Naive thymus-derived CD4-positive, alpha-beta T cell (primary cell): ENCODE results near the gene C10orf90. TPM values are rescaled to one million over a fixed set of nuclear protein-coding genes. Genes with fewer than 3 reads are reported as not detected.

ENCODE experiments used
- ATAC-seq: fragments of 150-1000 bp; cut with Tn5 transposase; 2 replicates; pipeline ENCODE4 v1.10.0; 2021; ENCODE audit warnings: mild to moderate bottlenecking, moderate library complexity
- CTCF ChIA-PET: fragments of 350-600 bp; sonication (Branson Sonifier 250); formaldehyde crosslinking; loops from one replicate; lab custom pipeline; 2021; ENCODE audit warnings: antibody characterized with exemption; lab: Charles Lee
- POLR2A ChIA-PET: fragments of 350-600 bp; sonication (Branson Sonifier 250); formaldehyde crosslinking; loops from one replicate; lab custom pipeline; 2021; ENCODE audit warnings: antibody characterized with exemption, inconsistent platforms; lab: Charles Lee
- DNase-seq, 9 donors: peaks; one replicate each; pipeline versions ENCODE4 v3.0.0 to v3.0.0-alpha.2; 2020 to 2022; ENCODE audit warnings: mixed read lengths in 1 of 9
- H3K27ac ChIP-seq: one replicate; pipeline ENCODE4 v1.7.0; 2013; ENCODE audit warnings: mild to moderate bottlenecking, low read depth, low read length, moderate library complexity
- H3K27me3 ChIP-seq, 2 donors: one replicate each; pipeline ENCODE4 v1.7.0; 2013; ENCODE audit warnings: low read length in 2 of 2, mild to moderate bottlenecking in 2 of 2, moderate library complexity in 2 of 2; ENCODE audit not compliant: control insufficient read depth in 2 of 2, insufficient read depth in 2 of 2
- H3K36me3 ChIP-seq, 3 experiments: 1 replicate in 2 of 3; 2 replicates in 1 of 3; pipeline ENCODE4 v1.7.0; 2013; ENCODE audit warnings: low read length in 3 of 3, mild to moderate bottlenecking in 3 of 3, moderate library complexity in 1 of 3; ENCODE audit not compliant: insufficient read depth in 3 of 3, control insufficient read depth in 2 of 3
- H3K4me1 ChIP-seq, 2 donors: one replicate each; pipeline ENCODE4 v1.7.0; 2013; ENCODE audit warnings: low read length in 2 of 2, mild to moderate bottlenecking in 2 of 2, moderate library complexity in 1 of 2; ENCODE audit not compliant: control insufficient read depth in 2 of 2, insufficient read depth in 2 of 2
- H3K4me3 ChIP-seq: 2 replicates; pipeline ENCODE4 v1.7.0; 2013; ENCODE audit warnings: mild to moderate bottlenecking, low read length
- H3K9me3 ChIP-seq, 3 experiments: 1 replicate in 2 of 3; 2 replicates in 1 of 3; pipeline ENCODE4 v1.7.0; 2013; ENCODE audit warnings: low read length in 3 of 3; ENCODE audit not compliant: control insufficient read depth in 2 of 3
- H3K27ac Mint-ChIP-seq, 9 donors: one replicate each; pipeline ENCODE4 v1.8.0; 2020 to 2022; ENCODE audit warnings: mixed read lengths in 9 of 9, mild to moderate bottlenecking in 8 of 9, moderate library complexity in 5 of 9, inconsistent platforms in 2 of 9
- H3K27me3 Mint-ChIP-seq, 5 donors: one replicate each; pipeline ENCODE4 v1.8.0; 2021 to 2022; ENCODE audit warnings: mixed read lengths in 5 of 5, mild to moderate bottlenecking in 1 of 5
- H3K36me3 Mint-ChIP-seq, 5 donors: one replicate each; pipeline ENCODE4 v1.8.0; 2020 to 2022; ENCODE audit warnings: mixed read lengths in 5 of 5, mild to moderate bottlenecking in 3 of 5, inconsistent platforms in 1 of 5
- H3K4me1 Mint-ChIP-seq, 7 donors: one replicate each; pipeline ENCODE4 v1.8.0; 2020 to 2022; ENCODE audit warnings: mixed read lengths in 7 of 7, mild to moderate bottlenecking in 3 of 7, inconsistent platforms in 1 of 7
- H3K4me3 Mint-ChIP-seq, 10 donors: one replicate each; pipeline ENCODE4 v1.8.0; 2020 to 2022; ENCODE audit warnings: mild to moderate bottlenecking in 10 of 10, mixed read lengths in 10 of 10, moderate library complexity in 6 of 10, inconsistent platforms in 2 of 10
- H3K9me3 Mint-ChIP-seq, 11 donors: one replicate each; pipeline ENCODE4 v1.8.0; 2020 to 2022; ENCODE audit warnings: mixed read lengths in 11 of 11, mild to moderate bottlenecking in 4 of 11, inconsistent platforms in 1 of 11, moderate library complexity in 1 of 11
- intact Hi-C, 2 donors: fragments of 100-400 bp; cut with micrococcal nuclease; formaldehyde crosslinking; loops; one replicate each; pipeline ENCODE4 v1.15.1; 2023
- polyA plus RNA-seq, 2 donors: library from polyadenylated mRNA; unstranded; fragments of 300-500 nt; fragmentation: Illumina TruSeq; gene quantifications; one replicate each; pipeline ENCODE4 v1.2.3, GENCODE V29; 2021
- total RNA-seq, 6 experiments: library from RNA in 5 of 6; stranded (reverse) in 5 of 6; gene quantifications; 1 replicate in 5 of 6; 2 replicates in 1 of 6; pipeline ENCODE4 v1.2.3 and lab custom pipeline; 2021 to 2026

C10orf90 gene
- total and polyA plus RNA-seq, 7 experiments from 2014 or later = not detected

DNA sequence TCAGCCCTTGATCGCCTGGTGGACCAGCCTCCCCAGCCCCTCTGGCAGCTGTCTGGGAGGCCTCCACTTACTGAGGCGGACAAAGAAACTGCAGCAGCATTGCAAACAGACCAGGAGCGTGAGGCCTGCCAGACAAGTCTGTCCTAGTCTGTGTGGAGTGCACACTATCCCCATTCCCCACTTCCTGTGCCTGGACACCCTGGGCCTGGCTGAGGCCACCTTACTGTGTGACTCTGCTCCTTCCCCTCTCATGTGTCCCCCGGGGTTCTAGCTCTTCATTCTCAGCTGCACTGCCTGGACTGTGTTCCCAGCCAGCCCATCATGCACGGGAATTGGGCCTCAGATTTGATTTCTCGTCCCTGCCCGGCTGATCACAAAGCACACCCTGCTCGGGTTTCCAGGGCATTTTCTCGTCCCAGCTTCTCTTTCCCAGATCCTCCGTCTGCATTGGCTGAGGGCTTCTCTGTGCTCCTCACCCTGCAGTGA lies 16.7 kb upstream of the C10orf90 start:
- no peak overlapping the region for H3K4me3 Mint-ChIP-seq
- ChIA-PET POLR2A (no interaction called here), CTCF (no interaction called here)
- Histone ChIP-seq H3K27me3 (no peaks in the 10 kb centered on the region), H3K9me3 (no peaks in the 10 kb centered on the region), H3K4me1 (no peaks in the 10 kb centered on the region), H3K36me3 (no peaks in the 10 kb centered on the region), H3K4me3 (no peak overlapping the region), H3K27ac (no peak overlapping the region)
- no peak overlapping the region for H3K27ac Mint-ChIP-seq
- no peak for ATAC-seq
- intact Hi-C loops = no loop called here
- peaks cover 0 to 10% (median 0%) of the 10 kb centered on the region in 11 donors for H3K9me3 Mint-ChIP-seq
- H3K36me3 Mint-ChIP-seq = no peaks in the 10 kb centered on the region
- no peaks in the 10 kb centered on the region for H3K27me3 Mint-ChIP-seq
- no peak for DNase-seq
- no peaks in the 10 kb centered on the region for H3K4me1 Mint-ChIP-seq

DNA sequence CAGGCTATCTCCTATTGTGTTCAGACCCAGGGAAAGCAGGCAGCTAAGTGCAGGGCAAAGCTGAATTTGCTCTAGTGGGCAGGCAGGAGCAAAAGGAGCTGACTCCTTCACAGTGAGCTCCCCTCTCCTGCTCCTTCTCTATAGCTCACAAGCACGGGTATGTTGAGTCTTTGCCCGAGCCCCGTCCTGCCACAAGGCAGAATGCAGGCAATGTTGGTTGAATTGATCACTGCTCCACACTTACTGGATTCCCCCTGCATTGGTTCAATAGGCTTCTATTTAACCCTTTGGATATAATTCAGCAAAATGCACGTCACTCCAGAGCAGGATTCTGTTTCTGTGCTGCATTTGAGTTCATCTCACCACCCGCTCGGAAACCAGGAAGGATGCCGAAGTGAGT lies 16.2 kb upstream of the C10orf90 start:
- Mint-ChIP-seq H3K36me3 (no peaks in the 10 kb centered on the region), H3K9me3 (peaks cover 0 to 10% (median 0%) of the 10 kb centered on the region in 11 donors), H3K27me3 (no peaks in the 10 kb centered on the region), H3K27ac (no peak overlapping the region), H3K4me1 (no peaks in the 10 kb centered on the region), H3K4me3 (no peak overlapping the region)
- ATAC-seq = no peak
- intact Hi-C loops = no loop called here
- Histone ChIP-seq H3K4me1 (no peaks in the 10 kb centered on the region), H3K9me3 (no peaks in the 10 kb centered on the region), H3K27me3 (no peaks in the 10 kb centered on the region), H3K36me3 (no peaks in the 10 kb centered on the region), H3K4me3 (no peak overlapping the region), H3K27ac (no peak overlapping the region)
- ChIA-PET CTCF (no interaction called here), POLR2A (no interaction called here)
- no peak for DNase-seq

DNA sequence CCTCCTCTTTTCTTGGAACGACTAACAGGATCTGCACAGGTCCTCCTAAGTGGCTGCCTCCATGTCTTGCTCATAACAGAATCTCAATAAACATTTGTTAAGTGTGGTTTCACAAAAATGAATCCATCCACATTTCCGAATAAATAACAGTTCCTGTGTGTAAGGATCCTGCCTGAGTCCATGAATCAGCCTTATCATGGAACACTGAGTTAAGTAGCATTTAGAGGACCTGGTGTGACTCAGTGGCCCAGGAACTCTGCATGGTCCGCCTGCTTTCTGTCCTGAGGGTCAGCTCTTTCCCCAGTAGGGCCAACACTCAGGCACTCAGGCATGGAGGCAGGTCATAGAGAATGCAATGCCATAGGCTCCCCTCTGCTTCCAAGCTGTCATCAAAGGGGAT lies 15.8 kb upstream of the C10orf90 start:
- no peaks in the 10 kb centered on the region for H3K4me1 Mint-ChIP-seq
- Histone ChIP-seq H3K27me3 (no peaks in the 10 kb centered on the region), H3K36me3 (no peaks in the 10 kb centered on the region), H3K4me3 (no peak overlapping the region), H3K4me1 (no peaks in the 10 kb centered on the region), H3K27ac (no peak overlapping the region), H3K9me3 (no peaks in the 10 kb centered on the region)
- CTCF ChIA-PET = no interaction called here
- H3K36me3 Mint-ChIP-seq = no peaks in the 10 kb centered on the region
- DNase-seq (no peak), ATAC-seq (no peak)
- H3K27ac Mint-ChIP-seq = no peak overlapping the region
- no peak overlapping the region for H3K4me3 Mint-ChIP-seq
- POLR2A ChIA-PET = no interaction called here
- intact Hi-C loops = no loop called here
- no peaks in the 10 kb centered on the region for H3K27me3 Mint-ChIP-seq
- H3K9me3 Mint-ChIP-seq = peaks cover 0 to 9% (median 0%) of the 10 kb centered on the region in 11 donors

DNA sequence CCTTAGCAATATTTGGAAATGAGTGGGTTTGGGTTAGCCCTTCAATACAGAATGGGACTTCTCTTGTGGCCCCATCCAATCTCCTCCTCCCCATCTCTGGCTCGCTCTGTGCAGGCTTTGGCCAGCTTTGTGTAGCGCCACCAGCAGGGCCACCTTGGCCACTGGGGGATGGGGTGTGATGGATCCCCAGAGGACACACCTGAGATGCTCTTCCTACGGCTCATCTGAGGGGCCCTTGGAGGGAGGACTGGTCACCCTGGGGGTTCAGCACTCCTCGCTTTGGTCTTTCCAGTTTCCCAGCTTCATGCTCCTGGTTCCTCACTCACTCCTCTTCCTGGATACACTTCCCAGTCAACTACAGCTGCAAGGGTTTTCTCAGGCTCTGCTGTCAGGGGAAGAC lies 15.3 kb upstream of the C10orf90 start:
- ATAC-seq (no peak), DNase-seq (no peak)
- Histone ChIP-seq H3K9me3 (no peaks in the 10 kb centered on the region), H3K36me3 (no peaks in the 10 kb centered on the region), H3K27me3 (no peaks in the 10 kb centered on the region), H3K4me3 (no peak overlapping the region), H3K4me1 (no peaks in the 10 kb centered on the region), H3K27ac (no peak overlapping the region)
- ChIA-PET CTCF (no interaction called here), POLR2A (no interaction called here)
- intact Hi-C loops = no loop called here
- H3K4me3 Mint-ChIP-seq = no peak overlapping the region
- H3K27me3 Mint-ChIP-seq = no peaks in the 10 kb centered on the region
- peaks cover 0 to 9% (median 0%) of the 10 kb centered on the region in 11 donors for H3K9me3 Mint-ChIP-seq
- H3K27ac Mint-ChIP-seq = no peak overlapping the region
- no peaks in the 10 kb centered on the region for H3K4me1 Mint-ChIP-seq
- H3K36me3 Mint-ChIP-seq = no peaks in the 10 kb centered on the region

DNA sequence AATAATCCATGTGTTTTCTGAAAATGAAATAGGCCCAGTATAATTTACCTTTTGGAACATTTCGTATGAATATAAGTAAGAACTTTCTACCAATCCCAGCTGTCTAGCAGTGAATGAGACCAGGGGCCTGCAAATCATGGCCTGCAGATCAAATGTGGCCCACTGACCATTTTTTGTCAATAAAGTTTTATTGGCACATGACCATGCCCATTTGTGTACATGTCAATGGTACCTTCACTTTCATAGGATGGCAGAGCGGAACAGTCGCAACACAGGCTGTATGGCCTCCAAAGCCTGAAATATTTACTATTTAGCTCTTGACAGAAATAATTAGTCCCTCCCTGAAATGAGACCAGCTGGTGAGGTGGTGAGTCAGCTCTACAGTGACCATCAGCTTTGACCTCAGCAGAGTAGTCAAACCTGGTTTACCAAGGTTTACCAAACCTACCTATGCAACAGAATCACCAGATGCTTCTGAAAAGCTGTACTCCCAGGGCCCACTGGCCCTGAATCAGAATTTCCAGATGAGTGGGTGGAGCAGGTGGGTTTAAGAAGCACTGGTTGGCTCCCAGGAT lies 13.8 kb upstream of the C10orf90 start:
- no peaks in the 10 kb centered on the region for H3K36me3 ChIP-seq
- H3K9me3 ChIP-seq = no peaks in the 10 kb centered on the region
- ATAC-seq = no peak
- Mint-ChIP-seq H3K4me3 (no peak overlapping the region), H3K36me3 (no peaks in the 10 kb centered on the region), H3K4me1 (no peaks in the 10 kb centered on the region), H3K27ac (no peak overlapping the region), H3K27me3 (no peaks in the 10 kb centered on the region), H3K9me3 (peaks cover 0 to 9% (median 0%) of the 10 kb centered on the region in 11 donors)
- ChIA-PET CTCF (no interaction called here), POLR2A (no interaction called here)
- no peak for DNase-seq
- no peaks in the 10 kb centered on the region for H3K27me3 ChIP-seq
- no peak overlapping the region for H3K27ac ChIP-seq
- H3K4me3 ChIP-seq = no peak overlapping the region
- no peaks in the 10 kb centered on the region for H3K4me1 ChIP-seq
- intact Hi-C loops = no loop called here

DNA sequence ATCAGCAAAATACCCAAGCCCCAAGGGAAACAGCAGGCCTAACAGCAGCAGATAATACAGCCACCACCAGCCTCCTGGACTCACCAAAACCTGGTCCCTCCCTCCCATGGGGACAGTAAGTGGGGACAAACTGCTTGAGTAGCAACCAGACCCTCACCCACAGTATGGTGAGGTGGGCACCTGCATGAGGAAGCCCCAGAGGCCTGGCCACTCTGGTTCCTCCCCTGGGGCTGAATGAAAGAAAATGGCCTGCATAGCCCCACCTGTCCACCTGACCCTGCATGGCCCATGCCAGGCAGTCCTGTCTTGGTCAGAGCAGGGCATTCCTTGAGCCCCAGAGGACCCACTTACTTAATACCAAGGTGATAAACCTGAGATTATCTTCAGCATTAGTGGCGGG lies 13.0 kb upstream of the C10orf90 start:
- Mint-ChIP-seq H3K4me3 (no peak overlapping the region), H3K4me1 (no peaks in the 10 kb centered on the region), H3K27me3 (no peaks in the 10 kb centered on the region), H3K27ac (no peak overlapping the region), H3K36me3 (no peaks in the 10 kb centered on the region), H3K9me3 (peaks cover 0 to 9% (median 0%) of the 10 kb centered on the region in 11 donors)
- ATAC-seq (no peak), DNase-seq (no peak)
- Histone ChIP-seq H3K27ac (no peak overlapping the region), H3K27me3 (no peaks in the 10 kb centered on the region), H3K4me1 (no peaks in the 10 kb centered on the region), H3K4me3 (no peak overlapping the region), H3K9me3 (no peaks in the 10 kb centered on the region), H3K36me3 (no peaks in the 10 kb centered on the region)
- CTCF ChIA-PET = no interaction called here
- intact Hi-C loops = no loop called here
- POLR2A ChIA-PET = no interaction called here

DNA sequence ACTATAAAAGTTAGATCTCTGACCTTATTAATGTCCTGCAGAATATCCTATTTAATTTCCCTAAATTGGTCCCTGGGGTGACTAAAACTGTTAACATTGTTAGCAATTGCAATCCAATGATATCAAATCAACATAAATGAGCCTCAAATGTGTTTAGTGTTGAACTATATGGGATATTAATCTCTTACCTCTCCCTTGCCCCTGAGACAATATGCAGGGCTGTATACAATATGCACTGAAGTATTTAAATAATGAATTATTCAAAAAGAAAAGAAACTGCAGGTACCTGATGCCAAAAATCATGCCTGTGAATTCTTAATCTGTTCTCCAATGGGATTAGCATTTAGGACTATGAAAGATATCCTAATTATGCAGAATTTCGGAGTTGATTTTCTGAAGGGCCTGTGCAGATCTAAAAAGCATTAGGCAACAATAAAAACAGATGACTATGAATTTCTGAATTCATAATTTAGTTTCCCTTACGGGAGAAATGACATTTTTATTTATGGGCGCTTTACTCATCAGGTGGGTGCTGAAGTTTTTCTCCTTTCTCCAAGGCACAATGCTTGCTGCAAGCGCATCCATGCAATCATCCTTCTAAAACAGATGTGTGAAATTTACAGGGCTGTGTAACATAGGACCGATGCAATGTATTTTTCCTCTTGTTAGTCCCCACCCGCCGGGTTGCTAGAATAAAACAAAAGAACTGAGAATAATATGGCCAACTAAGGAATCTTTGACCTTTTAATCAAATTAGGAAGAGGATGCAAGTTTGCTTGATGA lies 5.4 kb upstream of the C10orf90 start:
- Mint-ChIP-seq H3K4me1 (no peaks in the 10 kb centered on the region), H3K36me3 (no peaks in the 10 kb centered on the region), H3K4me3 (no peak overlapping the region), H3K27ac (no peak overlapping the region), H3K9me3 (peaks cover 0 to 6% (median 5%) of the 10 kb centered on the region in 11 donors), H3K27me3 (peaks cover 0 to 3% (median 0%) of the 10 kb centered on the region in 5 donors)
- ATAC-seq = no peak
- Histone ChIP-seq H3K27me3 (no peaks in the 10 kb centered on the region), H3K36me3 (no peaks in the 10 kb centered on the region), H3K27ac (no peak overlapping the region), H3K4me1 (no peaks in the 10 kb centered on the region), H3K9me3 (no peaks in the 10 kb centered on the region), H3K4me3 (no peak overlapping the region)
- DNase-seq = no peak
- CTCF ChIA-PET = no interaction called here
- POLR2A ChIA-PET = no interaction called here
- intact Hi-C loops = no loop called here
